Gastroesophageal sphincter (tissue), 3 donors: Measurements from ENCODE around the gene ROCK2.

Experiments used
- POLR2A ChIP-seq, 2 donors: fragments of 450-650 bp; IDR thresholded peaks; one replicate each; pipeline ENCODE4 v1.6.1; 2017; ENCODE audit warnings: antibody characterized with exemption in 2 of 2, mild to moderate bottlenecking in 2 of 2, moderate library complexity in 1 of 2
- TF ChIP-seq, protein P1 (sequence below), 4 experiments: fragments of 200-600 bp in 2 of 4; fragments of 450-650 bp in 2 of 4; sonication (generic) in 1 of 4; IDR thresholded peaks; one replicate each; pipeline ENCODE4 v1.5.1; 2017 to 2019; ENCODE audit warnings: antibody characterized with exemption in 4 of 4, mild to moderate bottlenecking in 2 of 4, moderate library complexity in 2 of 4

DNA sequence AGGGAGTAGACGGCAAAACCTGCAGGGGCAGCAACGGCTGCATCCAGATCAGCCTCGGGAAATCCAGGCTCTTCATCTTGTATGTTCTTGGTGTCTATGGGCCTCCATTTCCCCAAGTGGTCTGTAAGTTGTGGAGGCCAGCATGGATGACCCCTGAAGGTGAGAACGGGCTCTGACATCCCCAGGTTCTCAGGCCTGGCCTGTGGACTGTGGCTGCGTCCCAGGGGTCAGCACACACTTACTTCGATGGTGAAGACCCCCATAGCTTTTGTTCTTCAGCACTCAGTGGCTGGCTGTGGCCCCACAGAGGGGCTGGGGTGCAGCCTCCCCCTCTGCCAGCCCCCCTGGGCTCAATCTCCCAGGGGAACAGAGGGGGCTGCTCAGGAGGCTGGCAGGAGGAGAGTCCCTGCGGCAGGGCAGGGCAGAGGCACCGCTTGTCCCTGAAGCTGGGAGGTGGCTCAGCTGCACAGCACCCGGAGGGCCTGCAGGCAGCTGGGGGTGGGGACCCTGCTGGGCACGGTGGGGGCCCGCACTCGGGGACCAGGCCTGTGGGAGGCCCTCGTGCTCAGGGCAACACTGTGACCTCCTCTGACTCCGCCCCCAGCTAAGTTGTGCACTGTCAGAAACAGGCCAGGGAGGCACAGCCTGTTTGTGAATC, 185.4 kb downstream of the ROCK2 start:
- TF ChIP-seq, protein P1, sequence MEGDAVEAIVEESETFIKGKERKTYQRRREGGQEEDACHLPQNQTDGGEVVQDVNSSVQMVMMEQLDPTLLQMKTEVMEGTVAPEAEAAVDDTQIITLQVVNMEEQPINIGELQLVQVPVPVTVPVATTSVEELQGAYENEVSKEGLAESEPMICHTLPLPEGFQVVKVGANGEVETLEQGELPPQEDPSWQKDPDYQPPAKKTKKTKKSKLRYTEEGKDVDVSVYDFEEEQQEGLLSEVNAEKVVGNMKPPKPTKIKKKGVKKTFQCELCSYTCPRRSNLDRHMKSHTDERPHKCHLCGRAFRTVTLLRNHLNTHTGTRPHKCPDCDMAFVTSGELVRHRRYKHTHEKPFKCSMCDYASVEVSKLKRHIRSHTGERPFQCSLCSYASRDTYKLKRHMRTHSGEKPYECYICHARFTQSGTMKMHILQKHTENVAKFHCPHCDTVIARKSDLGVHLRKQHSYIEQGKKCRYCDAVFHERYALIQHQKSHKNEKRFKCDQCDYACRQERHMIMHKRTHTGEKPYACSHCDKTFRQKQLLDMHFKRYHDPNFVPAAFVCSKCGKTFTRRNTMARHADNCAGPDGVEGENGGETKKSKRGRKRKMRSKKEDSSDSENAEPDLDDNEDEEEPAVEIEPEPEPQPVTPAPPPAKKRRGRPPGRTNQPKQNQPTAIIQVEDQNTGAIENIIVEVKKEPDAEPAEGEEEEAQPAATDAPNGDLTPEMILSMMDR (IDR thresholded peaks at IDR 0.05) = no peak
- TF ChIP-seq POLR2A (IDR thresholded peaks at IDR 0.05) = no peak
